DMS79 (cell line): ENCODE results near the gene DIAPH3.

Experiments
- DNase-seq: peaks from one replicate; lab custom pipeline; 2025; lab: John Stamatoyannopoulos, UW

DIAPH3 gene

GRCh38 chr13:59774491-59774971, 389.2 kb downstream of the DIAPH3 start:
- DNase-seq: no peak

DNA sequence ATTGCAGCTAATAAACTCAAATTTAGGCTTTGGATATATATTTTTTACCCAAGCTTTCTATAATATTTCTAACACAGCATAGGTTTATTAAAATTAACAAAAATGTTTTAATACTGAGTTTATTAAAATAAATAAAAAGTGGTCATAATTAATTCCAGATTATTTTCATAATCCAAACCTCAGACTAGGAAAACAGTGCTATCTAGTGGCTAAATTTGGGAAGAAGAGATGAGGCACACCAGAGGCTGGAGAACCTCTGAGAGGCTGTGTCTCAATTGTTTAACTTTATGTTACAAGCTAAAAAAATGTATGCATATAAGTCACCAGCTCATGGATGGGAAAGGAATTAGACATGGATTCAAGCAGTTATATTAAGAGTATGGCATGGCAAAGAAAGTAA, 392.5 kb downstream of the DIAPH3 start:
- no peak for DNase-seq

DNA sequence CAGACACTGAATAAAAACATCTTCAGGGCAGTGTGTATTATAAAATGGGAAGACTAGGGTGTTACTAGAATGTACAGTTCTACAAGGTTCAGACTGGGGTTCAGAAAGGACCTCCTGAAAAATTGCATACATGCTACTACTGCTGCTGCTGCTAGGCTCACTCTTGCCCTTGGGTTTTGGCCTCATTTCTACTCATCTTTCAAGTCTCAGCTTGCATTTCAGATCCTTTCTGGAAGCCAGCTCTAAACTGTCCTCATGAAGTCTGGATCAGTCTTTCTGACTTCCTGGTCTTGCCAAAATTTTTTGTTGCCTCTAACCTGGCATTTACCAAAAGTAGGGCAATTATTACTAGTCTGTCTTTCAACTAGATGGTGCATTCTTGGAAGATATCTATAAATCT, 393.3 kb downstream of the DIAPH3 start:
- DNase-seq: no peak

- DNase-seq: no peak
Observed at GRCh38 chr13:59766236-59766635, 397.5 kb downstream of the DIAPH3 start.

GRCh38 chr13:59755632-59756290, 408.0 kb downstream of the DIAPH3 start:
- no peak for DNase-seq

GRCh38 chr13:59754411-59754810, 409.3 kb downstream of the DIAPH3 start:
- DNase-seq: no peak

DNA sequence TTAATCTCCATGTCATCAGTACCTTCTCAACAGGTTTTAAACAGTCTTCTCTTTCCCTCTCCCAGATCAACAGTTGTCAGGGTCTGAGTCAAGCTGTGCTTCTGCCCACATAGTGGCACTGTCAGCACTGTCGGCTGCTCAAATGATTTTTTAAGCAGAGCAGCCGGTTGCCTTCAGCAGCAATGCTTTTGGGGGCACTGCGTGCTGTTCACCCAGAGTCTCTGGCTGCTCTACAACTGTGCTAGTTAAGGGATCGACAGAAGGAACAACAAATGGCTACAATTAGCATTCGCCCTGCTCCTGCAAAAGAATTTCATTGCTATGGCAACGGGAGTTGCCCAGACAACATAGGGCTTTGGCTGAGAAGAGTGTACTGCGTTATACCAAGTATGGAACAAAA, 412.9 kb downstream of the DIAPH3 start:
- DNase-seq: no peak

- DNase-seq: no peak
Observed at GRCh38 chr13:59748046-59748445, 415.7 kb downstream of the DIAPH3 start.

DNA sequence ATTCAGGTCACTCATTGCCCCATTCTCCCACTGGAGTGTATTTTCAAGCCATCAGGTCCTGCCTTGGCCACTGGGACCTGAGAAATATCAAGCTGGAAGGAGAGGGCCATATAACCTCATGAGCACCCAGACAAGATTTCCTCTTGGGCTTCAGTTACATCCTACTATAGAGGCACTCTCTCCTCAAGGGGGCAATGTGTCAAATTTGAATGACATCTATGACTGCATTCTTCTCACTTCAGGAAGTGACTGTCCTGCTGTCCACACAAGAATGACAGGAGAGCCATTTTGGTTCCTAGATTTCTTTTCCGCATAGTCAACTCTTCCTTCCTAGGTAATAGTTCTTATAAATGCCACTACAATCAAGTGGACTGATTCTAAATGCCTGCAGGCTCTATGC, 416.2 kb downstream of the DIAPH3 start:
- DNase-seq: no peak

GRCh38 chr13:59746291-59746962, 417.3 kb downstream of the DIAPH3 start:
- DNase-seq: no peak

DNA sequence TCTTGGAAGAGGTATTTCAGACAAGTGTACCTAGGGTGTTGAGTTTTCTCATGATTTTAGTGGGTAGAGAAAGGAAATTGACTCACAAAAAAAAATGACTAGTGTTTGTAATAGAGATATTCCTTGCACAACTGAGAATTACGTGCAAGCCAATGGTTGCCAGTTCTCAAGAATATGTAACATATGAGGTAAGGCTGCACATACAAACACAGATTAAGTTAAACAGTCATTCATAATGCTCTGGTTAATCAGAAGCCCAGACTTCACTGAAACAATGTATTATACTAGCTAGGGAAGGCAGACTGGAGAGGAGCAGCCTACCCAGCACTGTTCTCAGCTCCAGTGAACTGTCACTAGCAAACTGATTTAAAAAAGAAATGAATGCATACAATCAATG, 418.3 kb downstream of the DIAPH3 start:
- DNase-seq: no peak

DNA sequence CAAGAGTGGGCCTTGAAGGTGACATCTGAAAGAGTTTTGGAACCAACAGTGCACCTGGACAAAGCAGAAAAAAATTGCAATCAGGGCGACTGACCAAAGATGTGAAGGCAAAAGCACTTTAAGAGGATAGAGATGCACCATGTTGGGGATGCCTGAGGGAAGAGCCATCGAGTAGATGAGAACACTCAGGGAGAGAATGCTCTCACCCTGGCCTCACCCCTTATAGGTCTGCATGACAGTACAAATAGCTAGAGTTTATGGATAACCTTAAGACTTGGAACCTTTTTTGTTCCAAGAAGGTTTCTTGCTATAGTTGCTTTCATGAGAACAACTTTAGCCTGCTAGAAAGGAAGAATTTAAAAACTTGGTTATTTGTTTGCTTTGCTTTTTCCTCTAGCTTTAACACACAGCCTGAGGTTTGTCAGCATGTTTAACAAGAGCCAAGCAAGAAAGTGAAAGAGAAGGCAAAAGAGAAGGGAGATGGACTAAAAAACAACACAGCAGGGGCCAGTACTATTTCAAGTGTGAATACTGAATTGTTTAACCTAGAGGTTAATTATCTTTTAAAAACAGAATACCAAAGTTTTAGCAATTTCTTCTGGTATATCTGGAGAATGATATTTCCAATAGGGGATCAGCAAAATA, 418.9 kb downstream of the DIAPH3 start:
- no peak for DNase-seq

GRCh38 chr13:59743195-59743594, 420.5 kb downstream of the DIAPH3 start:
- no peak for DNase-seq

DNA sequence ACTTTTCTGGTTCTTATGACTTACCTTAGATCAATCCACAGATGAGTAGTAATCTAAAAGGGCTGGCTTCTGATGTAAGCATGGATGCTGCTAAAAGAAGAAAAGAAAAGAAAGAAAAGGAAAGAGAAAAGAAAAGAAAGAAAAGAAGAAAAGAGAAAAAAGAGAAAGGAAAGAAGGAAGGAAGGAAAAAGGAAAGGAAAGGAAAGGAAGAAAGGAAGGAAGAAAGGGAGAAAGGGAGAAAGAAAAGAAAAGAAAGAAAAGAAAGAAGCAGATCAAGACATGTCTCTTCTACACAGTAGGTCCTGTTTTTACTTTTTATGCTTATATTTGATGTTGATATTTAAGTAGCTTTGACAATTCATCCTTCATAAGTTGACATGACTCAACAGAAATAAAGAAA, 421.3 kb downstream of the DIAPH3 start:
- no peak for DNase-seq

GRCh38 chr13:59738921-59739320, 424.8 kb downstream of the DIAPH3 start:
- no peak for DNase-seq

DNA sequence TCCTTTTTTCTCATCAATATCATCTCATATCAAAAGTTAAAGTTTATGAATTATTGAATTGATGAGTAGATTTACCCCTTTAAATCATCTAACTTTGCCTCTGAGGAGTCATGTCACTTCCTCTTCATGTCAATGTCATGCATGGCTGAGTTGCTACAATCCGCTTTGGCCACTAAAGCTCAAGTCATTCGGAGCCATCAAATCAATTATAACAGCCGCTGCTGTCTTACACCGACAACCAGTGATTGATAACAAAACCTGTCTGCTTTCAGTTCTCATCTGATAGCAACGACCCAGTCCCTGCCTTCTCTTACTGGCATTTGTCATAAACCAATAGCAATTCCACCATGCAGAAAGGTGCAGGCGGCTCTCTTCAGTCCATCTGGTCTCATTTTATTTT, 429.3 kb downstream of the DIAPH3 start:
- no peak for DNase-seq

DNA sequence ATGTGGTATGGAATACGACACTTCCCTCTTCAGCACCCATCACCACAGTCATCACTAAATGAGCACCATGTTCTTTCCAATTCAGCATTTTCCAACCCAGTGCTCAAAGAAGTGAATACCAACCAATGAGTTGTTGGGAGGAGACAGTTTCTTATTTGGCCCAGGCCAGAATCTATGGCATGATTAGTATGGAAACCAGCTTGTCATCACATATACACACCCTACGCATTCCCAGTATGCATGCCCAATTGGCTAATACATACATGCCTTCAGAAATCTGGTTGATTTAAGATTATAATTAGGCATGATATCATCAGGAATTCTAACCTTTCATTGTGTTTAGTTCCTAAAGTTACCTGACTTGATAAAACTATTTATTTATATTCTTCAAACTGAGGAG, 430.0 kb downstream of the DIAPH3 start:
- no peak for DNase-seq

DNA sequence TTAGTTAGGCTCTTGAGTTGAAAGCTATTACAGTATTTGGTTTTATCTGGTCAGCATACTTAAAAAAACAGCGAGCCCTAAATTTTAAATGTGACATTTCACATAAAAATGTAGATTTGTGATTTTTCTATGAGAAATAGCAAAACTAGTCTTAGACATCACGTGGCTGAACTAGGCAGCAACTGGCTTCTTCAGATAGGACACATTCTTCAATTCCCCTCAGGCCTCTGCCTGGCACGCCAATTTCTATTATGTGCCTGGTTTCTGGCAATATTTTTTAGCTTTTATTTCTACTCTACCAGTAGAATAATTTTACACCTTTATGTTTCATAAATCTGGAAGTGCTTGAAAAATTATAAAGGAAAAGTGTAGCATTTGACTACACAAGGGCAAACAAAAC, 433.7 kb downstream of the DIAPH3 start:
- DNase-seq: no peak

DNA sequence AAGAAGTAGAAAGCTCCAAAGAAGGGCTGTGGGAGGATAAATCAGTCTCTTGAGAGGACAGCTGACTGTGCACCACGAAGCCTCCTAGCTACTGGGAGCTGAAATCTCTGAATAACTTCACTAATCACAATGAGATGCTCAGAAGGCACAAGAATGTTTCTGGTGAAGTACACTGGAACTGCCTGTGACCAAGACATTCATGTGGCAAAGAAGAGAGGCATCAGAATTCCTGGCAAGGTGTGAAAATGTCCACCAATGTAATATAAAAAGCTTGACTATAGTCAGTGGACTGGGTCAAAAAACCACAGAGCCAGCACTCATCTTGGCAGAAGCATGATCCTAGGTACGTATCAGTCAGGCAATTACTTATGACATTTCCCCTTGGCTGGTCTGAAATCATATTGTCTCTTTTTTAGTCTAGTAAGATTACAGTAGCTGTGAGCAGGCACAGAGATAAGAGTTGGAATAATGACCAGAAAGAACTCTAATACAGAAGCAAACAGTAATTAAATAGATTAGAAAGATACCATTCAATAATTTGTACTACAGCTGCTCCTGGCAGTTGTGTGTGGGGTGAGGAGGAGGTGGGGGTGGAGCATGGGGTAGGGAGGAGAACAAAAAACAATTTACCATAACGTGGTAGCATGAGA, 434.7 kb downstream of the DIAPH3 start:
- DNase-seq: no peak

DNA sequence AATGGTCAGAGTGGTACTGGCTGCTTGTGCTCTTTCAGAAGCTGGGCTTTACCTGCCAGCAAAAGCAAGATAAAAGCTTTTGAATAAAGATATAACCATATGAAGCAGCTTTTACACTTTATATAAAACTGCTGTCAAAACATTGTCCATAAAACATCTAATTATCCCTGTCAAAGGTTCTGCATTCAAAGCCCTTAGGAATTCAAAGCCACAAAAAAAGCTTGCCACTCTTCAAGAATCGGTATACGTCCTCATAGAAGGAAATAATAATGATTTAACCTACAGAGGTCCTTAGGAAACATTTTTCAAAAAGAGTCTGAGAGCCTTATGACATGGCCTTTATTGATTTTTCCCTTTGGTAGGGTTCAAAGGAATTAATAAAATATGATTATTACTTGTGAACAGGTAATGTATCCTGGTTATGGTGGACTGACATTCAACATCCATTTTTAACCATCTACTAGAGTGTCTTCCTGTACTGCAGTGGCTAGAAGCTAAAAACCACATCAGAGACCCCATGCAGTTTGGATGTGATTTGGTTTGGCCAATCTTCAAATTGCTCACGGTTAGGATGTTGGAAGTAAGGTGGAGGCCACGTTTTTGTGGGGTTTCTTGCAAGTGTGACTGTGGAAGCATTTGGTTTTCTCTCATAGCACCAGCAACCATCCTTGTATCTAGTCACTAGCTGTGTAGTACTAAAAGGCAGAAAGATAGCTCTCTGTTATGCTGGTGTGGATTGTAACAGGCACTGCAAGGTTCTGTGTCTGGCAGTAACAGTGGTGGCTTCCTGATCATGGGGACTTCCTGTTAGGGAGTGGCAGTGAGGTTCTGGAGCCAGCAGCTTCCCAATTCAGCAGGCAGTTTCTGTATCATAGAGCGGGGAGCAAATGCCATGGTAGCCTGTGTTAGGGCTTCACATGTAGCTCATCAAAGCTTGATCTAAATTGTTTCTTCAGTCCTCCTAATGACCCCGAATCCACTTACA, 441.5 kb downstream of the DIAPH3 start:
- DNase-seq: no peak

DNA sequence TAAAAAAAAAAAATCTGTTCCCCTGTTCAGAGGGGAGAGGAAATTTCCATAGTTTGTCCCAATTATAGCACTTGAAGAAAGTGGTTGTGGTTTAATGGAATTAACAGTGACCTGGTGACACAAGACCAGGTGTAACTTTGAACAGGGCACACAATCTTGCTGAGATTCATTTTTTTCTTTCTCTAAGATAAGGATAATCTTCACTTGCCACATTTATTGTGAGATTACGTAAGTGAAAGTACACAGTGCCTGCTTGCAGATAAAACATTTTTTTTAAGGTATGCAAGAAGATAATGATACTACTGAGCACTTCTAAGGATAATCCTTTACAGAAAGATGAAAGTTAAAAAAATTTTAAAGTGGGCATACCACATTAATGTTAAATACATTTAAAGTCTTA, 448.1 kb downstream of the DIAPH3 start:
- DNase-seq: no peak
